Neural cell (in vitro differentiated cells): Measurements from ENCODE around the gene JMJD6. TPM values are rescaled to one million over a fixed set of nuclear protein-coding genes. Genes with fewer than 3 reads are reported as not detected.
A peak's percentile ranks its signal among the peaks of the same experiment; 100 is the strongest.

Experiments
- H2AFZ ChIP-seq: fragments of 200-600, 300-800 bp; sonication (generic), shearing (Covaris generic); 2 replicates; pipeline ENCODE4 v1.6.0; 2014; ENCODE audit warnings: low read depth, mild to moderate bottlenecking, antibody characterized with exemption, low read length, moderate library complexity
- H3F3A ChIP-seq: fragments of 200-600 bp; shearing (Covaris generic); 2 replicates; pipeline ENCODE4 v1.6.1; 2016; ENCODE audit warnings: mild to moderate bottlenecking, moderate library complexity, mixed read lengths, antibody characterized with exemption, low read length; ENCODE audit not compliant: insufficient read depth, poor library complexity, severe bottlenecking
- H3K27ac ChIP-seq: fragments of 200-600, 300-800 bp; sonication (generic), shearing (Covaris generic); 2 replicates; pipeline ENCODE4 v1.5.1; 2014; ENCODE audit warnings: mild to moderate bottlenecking, low read length, moderate library complexity
- H3K27me3 ChIP-seq: fragments of 300-800, 200-600 bp; sonication (generic), shearing (Covaris generic); 2 replicates; pipeline ENCODE4 v1.6.0; 2014; ENCODE audit warnings: mild to moderate bottlenecking, low read depth, low read length, moderate library complexity; ENCODE audit not compliant: insufficient read depth
- H3K36me3 ChIP-seq: fragments of 300-800, 200-600 bp; sonication (generic), shearing (Covaris generic); 2 replicates; pipeline ENCODE4 v1.5.1; 2014; ENCODE audit warnings: mild to moderate bottlenecking, antibody characterized with exemption, low read length, moderate library complexity; ENCODE audit not compliant: insufficient read depth
- H3K4me2 ChIP-seq: fragments of 300-800, 200-600 bp; sonication (generic), shearing (Covaris generic); 2 replicates; pipeline ENCODE4 v1.6.0; 2014; ENCODE audit warnings: mild to moderate bottlenecking, low read length
- H3K4me3 ChIP-seq: fragments of 300-800, 200-600 bp; sonication (generic), shearing (Covaris generic); 2 replicates; pipeline ENCODE4 v1.5.1; 2014; ENCODE audit warnings: mild to moderate bottlenecking, low read length, moderate library complexity
- H3K79me2 ChIP-seq: fragments of 200-600 bp; shearing (Covaris generic); replicated peaks from 2 replicates; pipeline ENCODE4 v1.6.0; 2014; ENCODE audit warnings: mild to moderate bottlenecking, low read length, moderate library complexity; ENCODE audit not compliant: insufficient read depth
- H3K9ac ChIP-seq: fragments of 300-800, 200-600 bp; sonication (generic), shearing (Covaris generic); 2 replicates; pipeline ENCODE4 v1.6.1; 2016; ENCODE audit warnings: mild to moderate bottlenecking, low read length, mixed read lengths
- H3K9me2 ChIP-seq: fragments of 200-600 bp; shearing (Covaris generic); 2 replicates; pipeline ENCODE4 v1.6.1; 2016; ENCODE audit warnings: mild to moderate bottlenecking, low read length, mixed read lengths; ENCODE audit not compliant: insufficient read depth
- H3K9me3 ChIP-seq: fragments of 200-600, 300-800 bp; sonication (generic), shearing (Covaris generic); 2 replicates; pipeline ENCODE4 v1.6.1; 2016; ENCODE audit warnings: mild to moderate bottlenecking, mixed run types, low read length, moderate library complexity, mixed read lengths
- H4K20me1 ChIP-seq: fragments of 200-600 bp; shearing (Covaris generic); 2 replicates; pipeline ENCODE4 v1.6.1; 2016; ENCODE audit warnings: mild to moderate bottlenecking, mixed run types; ENCODE audit not compliant: insufficient read depth
- CTCF ChIP-seq: fragments of 450-650 bp; IDR thresholded peaks from 2 replicates; pipeline ENCODE4 v1.5.1; 2014; ENCODE audit warnings: antibody characterized with exemption, mild to moderate bottlenecking, moderate library complexity; ENCODE audit not compliant: poor library complexity, severe bottlenecking
- EP300 ChIP-seq: fragments of 450-650 bp; conservative IDR thresholded peaks from 2 replicates; pipeline ENCODE4 v1.6.1; 2014; ENCODE audit warnings: antibody characterized with exemption, mild to moderate bottlenecking, moderate library complexity; ENCODE audit not compliant: poor library complexity, severe bottlenecking
- EZH2 ChIP-seq: fragments of 200-600, 300-800 bp; shearing (Covaris generic), sonication (generic); IDR thresholded peaks from 2 replicates; pipeline ENCODE4 v1.6.1; 2014; ENCODE audit warnings: antibody characterized with exemption, low read length, borderline replicate concordance, mild to moderate bottlenecking; ENCODE audit not compliant: insufficient read depth, poor library complexity, severe bottlenecking
- MXI1 ChIP-seq: fragments of 450-650 bp; conservative IDR thresholded peaks from 2 replicates; pipeline ENCODE4 v1.6.1; 2014; ENCODE audit warnings: antibody characterized with exemption, mild to moderate bottlenecking; ENCODE audit not compliant: poor library complexity, severe bottlenecking
- POLR2AphosphoS5 ChIP-seq: IDR thresholded peaks from 2 replicates; pipeline ENCODE4 v1.6.1; 2012
- RAD21 ChIP-seq: fragments of 450-650 bp; conservative IDR thresholded peaks from 2 replicates; pipeline ENCODE4 v1.6.1; 2014; ENCODE audit warnings: antibody characterized with exemption, mild to moderate bottlenecking, moderate library complexity
- REST ChIP-seq: IDR thresholded peaks from 2 replicates; pipeline ENCODE4 v1.6.1; 2012; ENCODE audit warnings: borderline replicate concordance
- SMC3 ChIP-seq: fragments of 450-650 bp; conservative IDR thresholded peaks from 2 replicates; pipeline ENCODE4 v1.6.1; 2014; ENCODE audit warnings: antibody characterized with exemption, mild to moderate bottlenecking, moderate library complexity; ENCODE audit not compliant: poor library complexity
- TAF1 ChIP-seq: IDR thresholded peaks from 2 replicates; pipeline ENCODE4 v1.6.1; 2012; ENCODE audit warnings: low read depth
- polyA plus RNA-seq: library from polyadenylated mRNA; depleted of rRNA; stranded (reverse); fragments of >200 nt; gene quantifications from 2 replicates; pipeline ENCODE4 v1.2.3, GENCODE V29; 2014

Gene JMJD6
- polyA plus RNA-seq, 1 donor from 2014 or later, result 21.7 TPM

GRCh38 chr17:76734080-76734840 lies 7.9 kb upstream of the JMJD6 start:
- no peaks in the 10 kb centered on the region for H3K36me3 ChIP-seq
- H3K9ac ChIP-seq, result peak overlapping the region; percentile 96
- TF ChIP-seq RAD21 (no peak), MXI1 (no peak), POLR2AphosphoS5 (no peak), EZH2 (no peak), TAF1 (no peak), SMC3 (no peak), EP300 (no peak), REST (no peak), CTCF (no peak)
- H3F3A ChIP-seq, result peaks cover 2% of the 10 kb centered on the region
- H3K9me2 ChIP-seq, result no peaks in the 10 kb centered on the region
- H3K4me3 ChIP-seq, result peak overlapping the region; percentile 93
- H3K9me3 ChIP-seq, result no peaks in the 10 kb centered on the region
- peak overlapping the region; percentile 78 for H3K4me2 ChIP-seq
- H3K27ac ChIP-seq, result no peak overlapping the region
- H2AFZ ChIP-seq, result no peak overlapping the region
- no peaks in the 10 kb centered on the region for H3K27me3 ChIP-seq
- peaks cover 49% of the 10 kb centered on the region for H3K79me2 ChIP-seq
- H4K20me1 ChIP-seq, result peaks cover 7% of the 10 kb centered on the region

GRCh38 chr17:76733618-76733957 lies 7.2 kb upstream of the JMJD6 start:
- no peaks in the 10 kb centered on the region for H3K36me3 ChIP-seq
- no peaks in the 10 kb centered on the region for H3K27me3 ChIP-seq
- H3K4me2 ChIP-seq, result no peak overlapping the region
- H4K20me1 ChIP-seq, result peaks cover 7% of the 10 kb centered on the region
- no peaks in the 10 kb centered on the region for H3K9me2 ChIP-seq
- H3K79me2 ChIP-seq, result peaks cover 43% of the 10 kb centered on the region
- H3F3A ChIP-seq, result peaks cover 2% of the 10 kb centered on the region
- H3K4me3 ChIP-seq, result peak overlapping the region; percentile 93
- H3K9ac ChIP-seq, result no peak overlapping the region
- no peak overlapping the region for H3K27ac ChIP-seq
- TF ChIP-seq MXI1 (no peak), EP300 (no peak), SMC3 (no peak)
- H3K9me3 ChIP-seq, result no peaks in the 10 kb centered on the region
- H2AFZ ChIP-seq, result no peak overlapping the region
